ENCODE data around the gene PTPRK.

PTPRK gene

DNA sequence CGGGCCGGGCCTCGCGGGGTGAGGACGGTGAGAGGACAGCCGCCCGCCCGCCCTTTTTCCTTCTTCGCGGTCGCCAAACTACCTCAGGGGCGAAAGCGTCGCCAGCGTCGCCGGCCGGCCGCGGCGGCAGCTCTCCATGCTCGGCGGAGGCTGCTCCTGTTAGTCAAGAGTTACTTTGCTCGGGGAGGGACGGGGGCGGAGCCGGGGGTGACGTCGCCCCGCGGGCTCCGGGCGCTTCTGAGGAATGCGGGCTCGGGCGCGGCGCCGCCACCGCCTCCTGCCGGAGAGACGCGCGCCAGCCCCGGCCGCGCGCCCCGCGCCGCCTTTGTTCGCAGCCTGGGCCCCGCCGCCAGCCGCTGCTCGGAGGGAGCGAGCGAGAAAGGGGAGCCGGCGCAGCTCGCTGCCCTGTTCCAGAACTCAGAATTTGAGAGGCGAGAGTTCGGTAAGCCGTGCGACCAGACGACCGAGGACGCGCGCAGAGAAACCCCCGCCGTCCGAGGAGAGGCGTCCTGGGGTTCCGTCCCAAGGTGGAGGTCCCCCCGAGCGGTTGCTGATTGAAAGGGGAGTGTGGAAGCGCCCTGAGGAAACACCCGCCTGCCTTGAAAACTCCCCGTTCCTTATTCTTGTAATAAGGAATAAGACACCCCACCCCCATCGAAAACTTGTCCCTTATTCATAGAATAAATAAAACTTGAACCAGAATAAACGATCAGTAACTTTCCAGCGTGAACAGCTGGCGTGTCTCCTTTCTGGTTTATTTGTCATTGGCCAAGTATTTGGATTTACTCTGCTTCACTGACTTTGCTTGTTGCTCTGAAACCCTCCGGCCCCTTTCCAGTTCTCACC lies at the start of gene PTPRK:
TSS of gene PTPRK (minus strand) at position 164 of the 846 bp plus-strand sequence. CDS start 241 bp downstream, outside the sequence.
- DNase-seq, result peak; percentile 97

DNA sequence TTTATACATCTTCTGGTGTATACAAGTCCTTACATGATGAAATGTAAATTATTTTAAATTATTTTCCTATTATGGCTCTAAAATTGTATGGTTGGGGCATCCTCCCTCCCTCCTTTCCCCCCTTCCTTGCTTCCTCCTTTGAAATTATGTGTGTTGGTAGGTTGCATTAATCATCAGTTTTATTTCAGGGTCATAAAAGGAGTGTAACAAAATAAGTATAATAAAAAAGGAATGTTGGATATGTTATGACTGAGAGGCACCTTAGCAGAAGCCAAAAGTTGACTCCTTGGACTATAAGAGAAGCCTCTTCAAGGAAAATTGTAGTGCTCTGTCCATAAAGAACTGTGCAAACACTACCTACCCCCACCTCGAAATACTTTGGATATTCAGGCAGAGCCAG lies 46.6 kb upstream of the PTPRK start:
- no peak for DNase-seq

DNA sequence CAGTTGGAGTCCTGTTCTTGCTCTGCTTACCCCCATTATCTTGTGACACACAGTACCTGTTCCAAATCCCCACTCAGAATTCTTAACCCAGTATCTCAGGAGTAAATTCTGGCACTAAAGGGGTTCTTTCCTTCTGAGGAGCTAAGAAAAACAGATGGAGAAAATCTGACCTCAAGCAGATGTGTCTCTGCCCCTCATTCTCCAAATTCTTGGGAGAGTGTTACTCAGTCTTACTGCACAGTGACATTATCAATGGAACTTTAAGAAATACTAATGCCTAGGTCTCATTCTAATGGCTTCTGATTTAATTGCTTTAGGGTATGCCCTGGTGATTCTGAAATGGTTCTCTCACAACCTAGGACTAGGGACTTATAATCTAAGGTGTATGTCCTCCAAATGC lies 40.6 kb upstream of the PTPRK start:
- no peak for DNase-seq

DNA sequence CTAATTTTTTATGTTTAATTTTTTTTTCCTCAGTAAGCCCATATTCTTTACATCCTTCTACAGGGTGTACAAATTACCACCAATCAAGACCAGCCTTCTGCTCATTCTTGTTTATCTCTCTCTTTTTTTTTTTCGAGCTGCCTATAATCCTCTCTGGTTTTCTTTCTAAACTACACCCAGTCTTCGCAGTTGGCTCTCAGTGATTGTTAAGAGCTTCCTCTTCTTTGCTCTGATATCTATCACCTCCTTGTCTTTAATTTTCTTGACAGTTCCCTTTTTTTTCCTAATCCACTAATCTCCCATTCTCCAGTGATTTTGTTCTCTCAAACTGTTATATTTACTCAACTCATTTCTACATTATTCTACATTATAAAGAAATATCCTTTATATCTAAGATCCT lies 38.5 kb upstream of the PTPRK start:
- no peak for DNase-seq

DNA sequence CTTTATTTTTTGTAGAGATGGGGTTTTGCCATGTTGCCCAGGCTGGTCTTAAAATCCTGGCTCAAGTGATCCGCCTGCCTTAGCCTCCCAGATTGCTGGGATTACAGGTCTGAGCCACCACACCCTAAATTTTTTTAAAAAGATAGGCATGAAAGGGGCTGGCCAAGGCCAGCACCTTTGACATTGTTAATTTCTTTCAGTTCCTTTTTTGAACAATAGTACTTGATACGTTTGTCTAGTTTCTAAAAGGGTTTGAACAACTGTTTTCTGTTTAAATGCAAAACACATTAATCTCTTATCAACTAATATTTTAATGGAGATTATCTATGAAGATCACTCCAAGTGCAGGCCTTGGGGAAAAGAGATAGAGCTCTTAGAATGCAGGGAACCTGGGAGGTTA lies 37.6 kb upstream of the PTPRK start:
- no peak for DNase-seq

DNA sequence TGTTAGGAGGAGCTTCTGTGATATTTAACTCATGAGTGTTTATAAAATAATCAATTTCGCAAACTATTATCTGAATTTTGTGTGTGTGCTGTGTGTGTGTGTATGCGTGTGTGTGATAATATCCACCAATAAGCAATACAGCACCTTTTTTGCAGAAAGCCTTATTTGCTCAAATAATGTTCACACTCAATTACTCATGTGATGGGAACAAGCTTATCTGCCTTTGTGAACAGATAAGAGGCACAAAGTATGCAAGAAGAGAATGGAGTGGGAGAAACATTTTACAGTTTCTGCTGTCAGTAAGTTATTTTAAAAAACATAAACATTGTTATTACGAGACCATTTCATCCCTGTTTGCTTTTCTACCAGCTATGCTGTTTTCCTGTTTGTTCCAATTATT lies 36.7 kb upstream of the PTPRK start:
- DNase-seq, result no peak

DNA sequence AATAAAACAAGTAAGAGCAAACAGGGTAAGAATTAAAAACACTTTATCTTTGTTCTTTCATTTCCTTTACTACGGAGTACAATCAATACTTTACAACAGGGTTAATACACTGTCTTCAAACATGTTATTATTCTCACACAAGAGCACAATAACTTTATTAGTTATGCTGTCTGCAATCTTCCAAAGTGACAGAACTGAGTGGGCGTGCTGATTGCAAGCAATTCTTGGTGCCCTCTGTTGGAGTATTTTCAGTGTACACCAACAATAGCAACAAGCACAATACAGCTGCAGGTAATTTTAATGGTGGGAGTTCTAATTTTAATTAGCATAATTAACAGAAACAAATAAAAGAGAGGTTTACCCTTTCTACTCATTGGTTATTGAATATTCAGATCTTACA lies 33.9 kb upstream of the PTPRK start:
- no peak for DNase-seq

DNA sequence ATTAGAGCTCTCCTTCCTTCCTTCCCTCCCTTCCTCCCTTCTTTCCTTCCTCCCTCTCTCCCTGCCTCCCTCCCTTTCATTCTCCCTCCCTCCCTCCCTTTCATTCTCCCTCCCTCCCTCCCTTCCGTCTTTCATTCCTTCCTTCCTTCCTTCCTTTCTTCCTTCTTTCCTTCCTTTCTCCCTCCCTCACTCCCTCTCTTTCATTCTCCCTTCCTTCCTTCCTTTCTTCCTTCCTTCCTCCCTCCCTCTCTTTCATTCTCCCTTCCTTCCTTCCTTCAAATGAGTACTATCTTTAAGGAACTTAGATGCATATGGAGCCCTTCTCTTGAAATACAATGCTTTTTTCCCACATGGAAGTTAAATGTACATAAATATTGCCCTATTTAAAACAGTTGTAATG lies 20.9 kb upstream of the PTPRK start:
- no peak for DNase-seq

DNA sequence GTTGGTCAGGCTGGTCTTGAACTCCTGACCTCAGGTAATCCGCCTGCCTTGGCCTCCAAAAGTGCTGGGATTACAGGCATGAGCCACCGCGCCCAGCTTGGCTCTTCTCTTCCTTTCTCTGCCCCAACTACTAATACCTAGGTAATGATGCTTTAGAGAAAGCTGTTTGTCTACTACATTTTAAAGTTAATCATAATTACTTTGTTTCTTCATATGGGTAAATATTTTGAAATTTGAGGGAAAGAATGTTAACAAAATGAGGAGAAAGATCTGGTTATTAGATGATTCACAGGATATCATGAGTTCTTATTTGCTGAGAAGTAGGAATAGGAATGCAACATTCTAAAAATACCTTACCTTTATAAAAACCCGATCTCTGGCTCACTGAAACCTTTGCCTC lies 18.4 kb upstream of the PTPRK start:
- DNase-seq, result no peak

DNA sequence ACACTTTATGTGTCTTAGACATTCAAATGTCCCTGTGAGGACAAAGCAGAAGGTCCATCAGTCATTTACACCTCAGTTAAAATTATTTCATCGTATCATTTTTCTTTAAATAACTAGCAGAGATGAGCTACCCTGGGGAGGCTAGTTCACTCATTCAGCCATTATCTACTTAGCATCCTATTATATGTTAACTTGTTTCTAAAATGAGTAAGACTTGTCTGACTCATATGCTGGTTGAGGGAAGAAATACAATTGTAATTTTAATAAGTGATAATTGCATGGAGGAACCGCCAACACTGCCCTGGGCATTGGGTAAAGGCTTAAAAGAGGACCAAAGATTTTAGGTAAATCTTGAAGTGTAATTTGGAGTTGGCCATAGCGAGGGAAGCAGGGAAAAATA lies 12.4 kb upstream of the PTPRK start:
- no peak for DNase-seq

DNA sequence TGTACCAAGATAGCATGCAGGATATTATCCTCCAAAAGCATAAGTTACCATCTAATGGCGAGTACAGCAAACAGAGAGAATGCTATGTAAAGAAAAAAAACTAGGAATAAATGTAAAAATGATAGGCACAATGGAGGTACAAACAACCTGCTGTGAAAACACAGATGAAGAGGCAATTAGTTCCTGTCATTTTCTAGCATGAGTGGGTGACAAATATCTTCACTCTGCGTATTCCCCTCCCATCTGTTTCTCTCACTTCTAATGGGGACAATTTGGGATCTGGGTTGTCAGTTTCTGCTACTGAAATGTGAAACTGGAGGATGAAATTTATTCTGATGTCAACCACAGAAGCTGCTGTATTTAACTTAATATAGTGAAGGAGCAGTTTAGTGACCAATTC lies 11.7 kb upstream of the PTPRK start:
- DNase-seq, result peak; percentile 25

DNA sequence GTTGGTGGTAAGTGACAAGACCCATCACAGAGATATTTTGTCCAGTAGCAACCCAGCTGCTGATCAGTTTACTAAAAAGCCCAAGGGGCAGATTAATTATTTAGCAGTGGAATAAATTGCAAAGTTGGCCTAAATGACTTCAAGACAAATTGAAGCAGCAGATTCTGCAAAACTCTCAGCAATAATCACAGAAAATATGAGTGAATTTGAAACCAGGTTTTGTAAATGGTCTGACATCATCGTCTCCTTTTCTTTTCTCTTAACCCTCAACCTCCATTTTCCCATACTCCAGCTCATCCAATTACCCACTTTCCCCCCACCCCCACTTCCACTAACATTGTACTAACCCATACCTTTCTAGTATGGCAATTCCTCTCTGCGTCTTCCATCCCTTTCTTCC lies 11.3 kb upstream of the PTPRK start:
- DNase-seq, result no peak

DNA sequence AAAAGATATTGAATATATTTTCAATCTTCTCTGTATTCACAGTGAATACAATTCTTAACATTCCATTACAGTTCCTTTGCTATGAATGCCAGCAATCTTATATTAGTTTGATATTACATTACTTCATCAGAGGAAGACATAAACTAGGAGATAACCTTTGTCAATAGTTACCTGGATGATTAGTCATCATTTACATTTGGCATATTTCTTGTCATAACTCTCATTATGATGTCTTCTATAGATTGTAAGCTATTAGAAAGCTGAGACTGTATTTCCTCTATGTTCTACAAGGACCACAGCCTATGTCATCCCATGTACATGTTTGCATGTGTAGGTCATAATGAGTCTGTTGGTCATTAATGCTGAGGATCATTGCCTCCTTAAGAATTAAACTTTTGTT lies 7.8 kb upstream of the PTPRK start:
- DNase-seq, result no peak

DNA sequence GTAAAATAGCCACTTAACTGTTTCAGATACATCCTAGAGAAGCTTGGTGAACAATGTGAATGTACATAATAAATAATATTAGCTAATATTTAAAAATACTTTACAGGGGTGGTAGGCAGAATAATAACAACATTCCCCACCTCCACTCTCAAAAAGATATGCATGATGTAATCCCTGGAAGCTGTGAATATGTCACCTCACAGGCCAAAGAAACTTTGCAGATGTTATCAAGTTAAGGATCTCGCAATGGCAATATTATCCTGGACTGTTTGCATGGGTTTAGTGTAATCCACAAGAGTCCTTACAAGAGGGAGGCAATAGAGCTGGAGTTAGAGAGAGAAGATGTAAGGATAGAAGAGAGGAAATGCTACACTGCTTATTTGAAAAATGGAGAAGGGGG lies 7.0 kb upstream of the PTPRK start:
- peak; percentile 56 for DNase-seq

DNA sequence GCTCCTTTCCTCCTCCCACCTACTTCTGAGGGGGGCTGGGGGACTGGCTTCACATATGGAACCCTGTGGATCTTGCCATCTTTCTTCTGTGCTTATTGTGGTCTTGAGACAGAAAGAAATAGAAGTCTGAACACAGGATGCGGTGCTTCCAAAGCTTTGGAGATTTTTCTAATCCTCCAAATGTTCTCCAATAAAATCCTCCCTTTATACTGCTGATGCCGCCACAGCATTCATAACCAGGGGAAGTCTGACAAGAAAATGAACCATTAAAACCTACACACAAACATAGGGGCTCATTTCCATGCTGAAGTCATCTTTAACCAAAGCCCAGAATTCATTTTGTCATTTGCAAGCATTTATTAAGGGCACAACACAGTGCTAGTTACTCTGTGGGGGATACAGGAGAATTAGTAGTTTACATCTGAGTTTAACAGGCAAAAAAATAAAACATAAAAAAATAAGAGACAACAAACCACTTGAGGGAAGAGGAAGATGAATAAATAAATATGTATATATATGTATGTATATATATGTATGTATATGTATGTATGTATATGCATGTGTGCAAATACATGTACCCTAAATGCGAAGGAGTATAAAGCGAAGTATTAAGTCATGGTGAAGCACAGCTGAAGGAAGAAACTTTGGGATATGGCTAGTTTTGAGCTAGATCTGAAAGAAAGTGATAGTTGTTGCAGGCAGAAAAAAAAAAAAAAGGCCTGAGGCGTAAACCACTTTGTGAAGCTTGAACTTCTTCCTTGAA lies 5.9 kb upstream of the PTPRK start:
- no peak for DNase-seq

DNA sequence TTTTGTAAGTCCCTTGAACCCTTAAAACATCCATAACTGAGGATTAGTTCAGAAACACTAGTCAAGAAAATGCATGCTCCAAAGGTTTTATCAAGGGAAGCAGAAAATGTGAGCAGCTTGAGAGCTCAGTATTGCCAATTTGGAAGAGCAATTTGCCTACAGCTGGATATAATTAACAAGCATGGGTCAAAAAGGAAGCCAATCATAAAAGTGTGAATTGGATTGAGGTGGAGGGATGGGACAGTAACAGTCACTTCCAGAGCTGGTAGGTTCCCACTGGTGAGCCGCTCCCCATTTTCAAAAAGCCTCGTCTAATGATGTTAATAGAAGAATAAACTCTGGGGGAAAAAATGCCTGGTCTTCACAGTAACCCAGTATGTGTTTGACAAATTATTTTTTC lies 5.0 kb upstream of the PTPRK start:
- no peak for DNase-seq

DNA sequence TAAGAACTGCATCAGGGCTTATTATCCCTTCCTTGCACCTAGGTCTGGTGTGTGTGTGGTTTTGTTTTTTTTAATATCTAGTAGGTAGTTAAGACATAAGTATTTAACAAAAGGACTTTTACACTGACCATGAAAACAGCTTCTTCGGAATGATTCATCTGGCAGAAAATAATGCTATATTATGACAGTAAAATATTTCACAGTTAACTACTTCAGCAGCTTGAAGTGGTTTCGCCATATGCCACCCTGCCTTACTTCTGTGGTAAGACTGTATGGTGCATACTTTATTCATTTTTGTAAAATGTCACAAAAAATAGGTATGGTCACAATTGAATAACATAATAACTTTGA lies 858 bp upstream of the PTPRK start:
- peak; percentile 97 for DNase-seq

DNA sequence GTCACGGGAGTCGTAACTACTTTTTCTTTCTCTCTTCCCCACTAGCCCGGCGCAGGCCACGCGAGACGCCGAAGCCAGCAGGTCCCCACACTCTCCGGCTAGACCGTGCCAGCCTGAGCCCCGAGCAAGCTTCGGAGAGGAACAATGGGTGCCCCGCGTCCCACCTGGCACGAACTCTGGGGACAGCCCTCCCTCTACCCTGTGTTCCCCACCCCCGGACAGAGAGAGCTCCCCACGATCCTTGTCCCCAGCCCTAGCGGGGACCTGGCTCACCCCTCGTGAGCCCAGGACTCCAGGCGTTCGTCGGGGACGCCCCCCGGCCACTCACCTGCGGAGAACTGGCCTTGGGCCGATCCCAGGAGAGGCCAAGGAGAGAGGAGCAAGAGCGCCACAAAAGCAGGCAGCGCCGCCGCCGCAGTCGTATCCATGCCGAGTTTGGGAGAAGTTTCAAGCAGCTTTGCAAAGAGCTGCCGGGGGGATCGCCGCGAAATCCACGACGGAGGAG lies 416 bp downstream of the PTPRK start:
- peak; percentile 62 for DNase-seq

DNA sequence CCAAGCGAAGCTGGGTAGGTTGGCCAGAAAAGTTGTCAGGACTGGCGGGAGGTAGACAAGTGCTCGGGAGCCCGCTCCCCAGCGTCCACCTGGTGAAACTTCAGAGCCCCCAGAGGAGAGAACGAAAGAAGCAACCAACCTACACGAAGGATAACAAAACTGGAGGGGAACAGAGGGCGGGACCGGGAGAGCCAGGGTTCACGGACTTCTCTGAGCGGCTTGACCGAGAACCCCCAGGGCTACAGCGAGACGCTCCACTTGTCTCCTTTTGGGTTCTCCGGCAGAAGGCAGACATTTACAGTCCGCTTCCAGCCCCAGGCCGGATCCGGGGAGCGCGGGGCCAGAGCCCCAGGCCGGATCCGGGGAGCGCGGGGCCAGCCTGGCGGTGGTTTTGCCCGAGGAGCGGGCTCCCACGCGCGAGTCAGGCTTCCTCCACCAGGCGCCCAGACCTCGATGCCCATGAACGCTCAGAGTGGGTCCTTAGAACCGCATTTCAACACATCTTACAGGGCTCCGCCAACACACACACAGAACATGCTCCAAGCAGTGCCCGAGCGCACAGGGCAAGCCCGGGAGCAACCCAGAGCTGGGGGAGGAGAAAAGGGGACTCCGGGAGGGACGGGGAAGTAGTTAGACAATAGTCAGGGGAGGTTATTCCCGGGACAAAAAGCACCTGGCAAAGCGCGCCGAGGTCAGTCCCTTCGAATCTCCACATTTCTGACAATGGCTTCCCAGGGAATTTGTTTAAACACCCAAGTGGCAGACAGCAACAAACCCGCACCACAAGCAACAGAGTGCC lies 1.1 kb downstream of the PTPRK start:
- peak; percentile 67 for DNase-seq

DNA sequence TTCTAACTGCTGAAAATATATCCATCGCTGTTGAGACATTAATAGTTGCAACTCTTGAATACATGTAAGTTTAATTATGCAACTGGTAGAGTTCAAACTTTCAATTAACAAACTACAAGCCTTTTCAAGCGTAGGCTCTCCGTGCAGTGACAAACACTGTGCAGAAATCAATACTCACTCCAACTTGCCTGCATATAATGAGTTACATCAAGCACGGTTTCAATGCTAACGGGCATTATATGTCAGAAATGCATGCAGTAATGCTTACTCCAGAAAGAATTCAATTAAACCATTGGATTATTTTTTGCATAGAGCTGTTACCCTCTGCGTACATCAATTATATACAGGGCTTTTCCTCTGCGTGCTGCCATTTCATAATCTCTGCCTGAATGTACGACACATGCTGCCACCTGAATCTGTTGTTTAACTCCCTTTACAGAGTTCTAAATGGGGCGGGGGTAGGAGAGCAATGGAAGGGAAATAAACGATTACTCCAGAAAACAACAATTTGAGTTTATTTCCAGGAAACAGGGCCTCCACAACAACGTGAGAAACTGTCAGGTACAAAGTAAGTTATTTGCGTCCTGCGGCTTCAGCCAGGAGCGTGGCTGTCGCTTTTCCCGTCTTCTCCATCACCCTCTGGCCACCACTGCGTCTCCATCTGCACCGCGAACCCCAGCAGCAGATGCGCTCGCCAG lies 1.8 kb downstream of the PTPRK start:
- DNase-seq, result peak; percentile 61

DNA sequence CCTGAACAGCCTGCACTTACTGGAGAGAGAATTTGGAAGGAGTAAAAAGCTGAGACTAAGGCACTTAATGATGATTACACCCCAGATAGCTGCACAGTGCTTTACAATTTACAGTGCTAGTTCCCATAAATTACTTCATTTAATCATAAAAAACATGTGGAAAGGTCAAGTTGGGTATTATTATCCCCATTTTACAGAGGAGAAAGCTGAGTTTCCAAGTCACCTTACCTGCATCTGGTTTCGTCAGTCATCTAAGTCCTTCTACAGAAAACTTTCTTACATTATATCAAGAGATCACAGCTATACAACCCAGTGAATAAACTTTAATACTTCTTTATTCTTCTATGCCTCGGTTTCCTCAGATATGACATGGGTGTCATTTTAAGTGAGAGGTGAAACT lies 3.3 kb downstream of the PTPRK start:
- no peak for DNase-seq

DNA sequence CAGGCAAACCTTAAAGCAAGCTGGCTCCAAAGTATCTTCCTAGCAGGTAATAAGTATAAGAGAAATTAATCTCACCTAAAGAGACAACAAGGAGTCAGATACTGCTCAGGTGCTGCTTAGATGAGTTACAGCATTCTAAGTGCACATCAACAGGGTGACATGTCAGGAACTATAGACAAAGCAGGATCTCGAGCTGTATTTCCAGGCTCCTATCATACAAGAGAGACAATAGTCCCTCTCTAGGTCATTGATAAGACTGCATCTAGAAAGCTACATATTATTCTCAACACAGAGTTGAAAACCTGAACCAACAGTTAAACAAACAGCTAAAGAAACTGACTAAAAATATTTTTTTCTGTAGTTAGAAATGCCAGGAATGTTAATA lies 3.9 kb downstream of the PTPRK start:
- no peak for DNase-seq
